GM12878 (cell line): ENCODE results near the gene MUC5AC.

Experiments
- BRCA1 ChIP-seq: IDR thresholded peaks from 2 replicates; pipeline ENCODE4 v1.6.1; 2011; ENCODE audit warnings: low read depth, low read length, improper control_type of control experiment
- CREB1 ChIP-seq: IDR thresholded peaks from 2 replicates; pipeline ENCODE4 v1.6.1; 2012; ENCODE audit warnings: low read depth, mild to moderate bottlenecking, inconsistent platforms
- CTCF ChIP-seq, 3 experiments: IDR thresholded peaks in 2 of 3; conservative IDR thresholded peaks in 1 of 3; 2 replicates each; pipeline ENCODE4 v1.5.1; 2011; ENCODE audit warnings: low read depth in 3 of 3, low read length in 3 of 3, mild to moderate bottlenecking in 3 of 3, control low read depth in 2 of 3, moderate library complexity in 2 of 3, inconsistent platforms in 1 of 3, mixed read lengths in 1 of 3; ENCODE audit not compliant: control insufficient read depth in 2 of 3, insufficient read depth in 1 of 3; ENCODE audit errors: extremely low read depth in 1 of 3
- EZH2 ChIP-seq: IDR thresholded peaks from 2 replicates; pipeline ENCODE4 v1.6.1; 2012; ENCODE audit warnings: low read depth, mild to moderate bottlenecking, control low read depth, inconsistent platforms, low read length, borderline replicate concordance; ENCODE audit not compliant: control insufficient read depth
- MLLT1 ChIP-seq: fragments of 450-650 bp; IDR thresholded peaks from 2 replicates; pipeline ENCODE4 v1.6.1; 2016; ENCODE audit warnings: mild to moderate bottlenecking
- PAX8 ChIP-seq: fragments of 450-650 bp; IDR thresholded peaks from 2 replicates; pipeline ENCODE4 v1.6.1; 2017; ENCODE audit warnings: mild to moderate bottlenecking, moderate library complexity
- ZNF384 ChIP-seq: IDR thresholded peaks from 2 replicates; pipeline ENCODE4 v1.6.1; 2012; ENCODE audit warnings: low read depth, mild to moderate bottlenecking, low read length, improper control_type of control experiment, borderline replicate concordance

- TF ChIP-seq CTCF (IDR thresholded peaks at IDR 0.05 in 2 of 3, conservative IDR thresholded peaks at IDR 0.05 in 1 of 3; ENCODE audit: control insufficient read depth in 2 of 3, extremely low read depth in 1 of 3, insufficient read depth in 1 of 3, low read depth in 3 of 3, low read length in 3 of 3) (no peak), ZNF384 (no peak), EZH2 (no peak), BRCA1 (no peak), CREB1 (no peak), PAX8 (no peak), MLLT1 (no peak)
Measured at GRCh38 chr11:1181420-1181819, 23.7 kb downstream of the MUC5AC start.
